GM19238 (cell line): ENCODE measurements around the gene TSKS.

Source experiments
- DNase-seq: peaks from one replicate; pipeline ENCODE4 v3.0.0; 2011; ENCODE audit warnings: low spot score; ENCODE audit not compliant: insufficient read length

Gene TSKS

GRCh38 chr19:49793561-49793840 is 30.4 kb upstream of the TSKS start:
- DNase-seq, result no peak

- no peak for DNase-seq
Observed at GRCh38 chr19:49792829-49793560, 29.9 kb upstream of the TSKS start.

- DNase-seq, result no peak
Observed at GRCh38 chr19:49791776-49792445, 28.8 kb upstream of the TSKS start.

GRCh38 chr19:49790866-49791265 is 27.8 kb upstream of the TSKS start:
- DNase-seq, result no peak

GRCh38 chr19:49788857-49789256 is 25.8 kb upstream of the TSKS start:
- no peak for DNase-seq

- no peak for DNase-seq
Observed at GRCh38 chr19:49787746-49788145, 24.6 kb upstream of the TSKS start.

GRCh38 chr19:49786376-49786820 is 23.3 kb upstream of the TSKS start:
- DNase-seq, result no peak

- DNase-seq, result no peak
Observed at GRCh38 chr19:49782515-49782914, 19.4 kb upstream of the TSKS start.

- DNase-seq, result no peak
Observed at GRCh38 chr19:49781394-49781793, 18.3 kb upstream of the TSKS start.

- no peak for DNase-seq
Observed at GRCh38 chr19:49780861-49781260, 17.8 kb upstream of the TSKS start.

- DNase-seq, result no peak
Observed at GRCh38 chr19:49779731-49780555, 16.8 kb upstream of the TSKS start.

GRCh38 chr19:49776371-49776764 is 13.3 kb upstream of the TSKS start:
- no peak for DNase-seq

GRCh38 chr19:49775742-49776370 is 12.8 kb upstream of the TSKS start:
- DNase-seq, result no peak

GRCh38 chr19:49774969-49775368 is 11.9 kb upstream of the TSKS start:
- no peak for DNase-seq

GRCh38 chr19:49773663-49774350 is 10.7 kb upstream of the TSKS start:
- no peak for DNase-seq

- DNase-seq, result no peak
Observed at GRCh38 chr19:49772850-49773432, 9.8 kb upstream of the TSKS start.

GRCh38 chr19:49771674-49772139 is 8.6 kb upstream of the TSKS start:
- DNase-seq, result no peak

GRCh38 chr19:49770529-49770928 is 7.4 kb upstream of the TSKS start:
- no peak for DNase-seq

GRCh38 chr19:49767967-49768581 is 5.0 kb upstream of the TSKS start:
- no peak for DNase-seq

GRCh38 chr19:49767381-49767780 is 4.3 kb upstream of the TSKS start:
- no peak for DNase-seq
